Activated CD4-positive, alpha-beta T cell treated with anti-CD3 and anti-CD28 coated beads, Interleukin-2, amount 10 ng/mL, durations not matched to agents 24 days and 14 days (primary cell): ENCODE data around the gene SLC39A7. TPM values are rescaled to one million over a fixed set of nuclear protein-coding genes. Genes with fewer than 3 reads are reported as not detected.

Experiments used
- total RNA-seq: library from RNA; stranded (reverse); gene quantifications from 2 replicates; pipeline ENCODE4 v1.2.3, GENCODE V29; 2022

The SLC39A7 gene
- total RNA-seq, 1 donor from 2014 or later = 61.7 TPM

Other genes with a start within 250 kb of the SLC39A7 start
- gene HLA-DMA, start 247.8 kb upstream of the SLC39A7 start, total RNA-seq = 8.1 and 8.7 TPM in 2 replicates
- 320 TPM in 2 replicates for gene BRD2, start 232.3 kb upstream of the SLC39A7 start, total RNA-seq
- 0.21 and 0.38 TPM in 2 replicates for gene HLA-DOA, start 191.3 kb upstream of the SLC39A7 start, total RNA-seq
- gene HLA-DPA1, start 127.2 kb upstream of the SLC39A7 start, total RNA-seq = 38.5 and 42.6 TPM in 2 replicates
- 4.7 and 6.2 TPM in 2 replicates for gene HLA-DPB1, start 124.9 kb upstream of the SLC39A7 start, total RNA-seq
- 0.47 and 0.56 TPM in 2 replicates for gene COL11A2, start 8.4 kb upstream of the SLC39A7 start, total RNA-seq
- gene RXRB, start 202 bp upstream of the SLC39A7 start, total RNA-seq = 46.6 and 48.0 TPM in 2 replicates
- 18.2 and 18.3 TPM in 2 replicates for gene HSD17B8, start 3.8 kb downstream of the SLC39A7 start, total RNA-seq
- gene RING1, start 7.6 kb downstream of the SLC39A7 start, total RNA-seq = 44.4 and 47.6 TPM in 2 replicates
- 59.9 and 64.9 TPM in 2 replicates for gene VPS52, start 71.0 kb downstream of the SLC39A7 start, total RNA-seq
- 3,200 and 3,212 TPM in 2 replicates for gene RPS18, start 71.2 kb downstream of the SLC39A7 start, total RNA-seq
- gene B3GALT4, start 76.3 kb downstream of the SLC39A7 start, total RNA-seq = 4.1 and 4.6 TPM in 2 replicates
- 106 and 120 TPM in 2 replicates for gene WDR46, start 88.4 kb downstream of the SLC39A7 start, total RNA-seq
- gene PFDN6, start 88.7 kb downstream of the SLC39A7 start, total RNA-seq = 114 and 132 TPM in 2 replicates
- gene RGL2, start 98.1 kb downstream of the SLC39A7 start, total RNA-seq = 27.3 and 28.4 TPM in 2 replicates
- gene TAPBP, start 113.2 kb downstream of the SLC39A7 start, total RNA-seq = 271 and 278 TPM in 2 replicates
- gene ZBTB22, start 116.9 kb downstream of the SLC39A7 start, total RNA-seq = 11.3 and 14.3 TPM in 2 replicates
- 64.9 and 71.3 TPM in 2 replicates for gene DAXX, start 122.1 kb downstream of the SLC39A7 start, total RNA-seq
- gene KIFC1, start 191.0 kb downstream of the SLC39A7 start, total RNA-seq = 64.9 and 66.5 TPM in 2 replicates
- gene PHF1, start 210.1 kb downstream of the SLC39A7 start, total RNA-seq = 29.5 and 33.6 TPM in 2 replicates
- gene CUTA, start 217.2 kb downstream of the SLC39A7 start, total RNA-seq = 120 and 124 TPM in 2 replicates
- gene SYNGAP1, start 219.2 kb downstream of the SLC39A7 start, total RNA-seq = 41.5 and 44.6 TPM in 2 replicates